IMR-90 (cell line): ENCODE data around the gene FUT7. TPM values are rescaled to one million over a fixed set of nuclear protein-coding genes. Genes with fewer than 3 reads are reported as not detected.

Source experiments
- ATAC-seq: fragments of 200-7000 bp; cut with Tn5 transposase; 2 replicates; pipeline ENCODE4 v1.9.1; 2020; ENCODE audit warnings: low read depth, mild to moderate bottlenecking, moderate library complexity
- BruUV-seq: library from RNA; stranded (reverse); fragments of 400-500 nt; replicated peaks from 2 replicates; lab custom pipeline; 2021; lab: Mats Ljungman, UMichigan
- CTCF ChIA-PET: fragments of 300-600 bp; formaldehyde crosslinking; extraction: SDS; loops from one replicate; lab custom pipeline; 2021; ENCODE audit warnings: antibody characterized with exemption; lab: Yijun Ruan, JAX
- POLR2A ChIA-PET: fragments of 300-600 bp; sonication (Branson Sonifier 250); formaldehyde crosslinking; loops from one replicate; lab custom pipeline; 2022; ENCODE audit warnings: antibody characterized with exemption; ENCODE audit not compliant: unreplicated experiment; lab: Charles Lee
- DNase-seq: peaks from one replicate; pipeline ENCODE4 v3.0.0; 2013
- H2AFZ ChIP-seq: replicated peaks from 2 replicates; pipeline ENCODE3; 2013; ENCODE audit warnings: low read length, mild to moderate bottlenecking; ENCODE audit not compliant: poor library complexity
- H2AK5ac ChIP-seq: 2 replicates; pipeline ENCODE4 v1.6.1; 2013; ENCODE audit warnings: low read depth, low read length, inconsistent platforms
- H2AK9ac ChIP-seq: replicated peaks from 2 replicates; pipeline ENCODE3; 2013; ENCODE audit warnings: mild to moderate bottlenecking, low read depth, low read length, moderate library complexity; ENCODE audit not compliant: poor library complexity
- H2BK120ac ChIP-seq: 2 replicates; pipeline ENCODE4 v1.6.1; 2013; ENCODE audit warnings: low read depth, low read length, inconsistent platforms
- H2BK15ac ChIP-seq: 3 replicates; pipeline ENCODE4 v1.6.1; 2013; ENCODE audit warnings: low read depth, low read length, inconsistent platforms
- H2BK20ac ChIP-seq: 2 replicates; pipeline ENCODE4 v1.6.1; 2013; ENCODE audit warnings: low read depth, mild to moderate bottlenecking, inconsistent platforms, low read length, moderate library complexity
- H2BK5ac ChIP-seq: 2 replicates; pipeline ENCODE4 v1.6.1; 2013; ENCODE audit warnings: mild to moderate bottlenecking, low read depth, low read length, inconsistent platforms; ENCODE audit not compliant: poor library complexity, severe bottlenecking
- H3K14ac ChIP-seq: replicated peaks from 2 replicates; pipeline ENCODE4 v1.6.1; 2013; ENCODE audit warnings: low read depth, low read length, inconsistent platforms
- H3K18ac ChIP-seq: 2 replicates; pipeline ENCODE4 v1.6.1; 2013; ENCODE audit warnings: low read depth, low read length, control low read depth
- H3K23ac ChIP-seq: 2 replicates; pipeline ENCODE4 v1.6.1; 2013; ENCODE audit warnings: low read depth, low read length, inconsistent platforms
- H3K27ac ChIP-seq: 2 replicates; pipeline ENCODE4 v1.5.1; 2013; ENCODE audit warnings: mild to moderate bottlenecking, control low read depth, low read length; ENCODE audit not compliant: insufficient read depth
- H3K27me3 ChIP-seq: 2 replicates; pipeline ENCODE4 v1.6.1; 2013; ENCODE audit warnings: low read length; ENCODE audit not compliant: control insufficient read depth, insufficient read depth
- H3K36me3 ChIP-seq: 2 replicates; pipeline ENCODE4 v1.6.1; 2013; ENCODE audit warnings: low read length, mixed read lengths; ENCODE audit not compliant: control insufficient read depth, insufficient read depth
- H3K4ac ChIP-seq: 2 replicates; pipeline ENCODE4 v1.6.1; 2013; ENCODE audit warnings: low read depth, low read length, inconsistent platforms
- H3K4me1 ChIP-seq: 2 replicates; pipeline ENCODE4 v1.6.1; 2013; ENCODE audit warnings: low read length, mixed read lengths; ENCODE audit not compliant: control insufficient read depth, insufficient read depth
- H3K4me2 ChIP-seq: 2 replicates; pipeline ENCODE4 v1.6.1; 2013; ENCODE audit warnings: low read depth, mild to moderate bottlenecking, control low read depth, low read length, moderate library complexity
- H3K4me3 ChIP-seq: 2 replicates; pipeline ENCODE4 v1.5.1; 2013; ENCODE audit warnings: low read depth, mild to moderate bottlenecking, control low read depth, low read length, moderate library complexity; ENCODE audit not compliant: insufficient read depth
- H3K56ac ChIP-seq: 2 replicates; pipeline ENCODE4 v1.6.1; 2013; ENCODE audit warnings: low read length, inconsistent platforms; ENCODE audit not compliant: insufficient read depth; ENCODE audit errors: extremely low read depth
- H3K79me1 ChIP-seq, 2 experiments: 2 replicates each; pipeline ENCODE4 v1.6.1; 2013; ENCODE audit warnings: low read length in 2 of 2, inconsistent platforms in 1 of 2, low read depth in 1 of 2
- H3K9ac ChIP-seq: 2 replicates; pipeline ENCODE4 v1.6.1; 2013; ENCODE audit warnings: low read depth, low read length, control low read depth
- H3K9me1 ChIP-seq: 2 replicates; pipeline ENCODE4 v1.6.1; 2013; ENCODE audit warnings: low read length, inconsistent platforms; ENCODE audit not compliant: insufficient read depth
- H3K9me3 ChIP-seq: 2 replicates; pipeline ENCODE4 v1.6.1; 2013; ENCODE audit warnings: low read length; ENCODE audit not compliant: control insufficient read depth, insufficient read depth
- H4K20me1 ChIP-seq: 2 replicates; pipeline ENCODE4 v1.6.1; 2013; ENCODE audit warnings: low read length, inconsistent platforms; ENCODE audit not compliant: insufficient read depth
- H4K5ac ChIP-seq: 2 replicates; pipeline ENCODE4 v1.6.1; 2013; ENCODE audit warnings: mild to moderate bottlenecking, low read depth, low read length, control low read depth
- H4K8ac ChIP-seq, 2 experiments: 2 replicates each; pipeline ENCODE4 v1.6.1; 2013; ENCODE audit warnings: low read depth in 2 of 2, low read length in 2 of 2, control low read depth in 1 of 2, inconsistent platforms in 1 of 2
- H4K91ac ChIP-seq: 2 replicates; pipeline ENCODE4 v1.6.1; 2013; ENCODE audit warnings: low read depth, low read length, inconsistent platforms; ENCODE audit not compliant: insufficient read depth
- CEBPB ChIP-seq: IDR thresholded peaks from 2 replicates; pipeline ENCODE4 v1.6.1; 2012; ENCODE audit warnings: low read depth, low read length, improper control_type of control experiment
- CHD1 ChIP-seq: IDR thresholded peaks from 2 replicates; pipeline ENCODE4 v1.6.1; 2012; ENCODE audit warnings: low read depth, low read length, improper control_type of control experiment
- CTCF ChIP-seq: conservative IDR thresholded peaks from 2 replicates; pipeline ENCODE4 v1.5.1; 2012; ENCODE audit warnings: mild to moderate bottlenecking, low read depth, low read length, improper control_type of control experiment
- ELK1 ChIP-seq: fragments of 150-350 bp; IDR thresholded peaks from 2 replicates; pipeline ENCODE4 v1.6.1; 2016; ENCODE audit warnings: low read depth, mild to moderate bottlenecking, low read length, moderate library complexity, borderline replicate concordance
- FOS ChIP-seq: fragments of 150-350 bp; IDR thresholded peaks from 2 replicates; pipeline ENCODE4 v1.6.1; 2016; ENCODE audit warnings: low read depth, low read length
- MAFK ChIP-seq: IDR thresholded peaks from 2 replicates; pipeline ENCODE4 v1.6.1; 2012; ENCODE audit warnings: low read depth, low read length, improper control_type of control experiment
- MAZ ChIP-seq: IDR thresholded peaks from 2 replicates; pipeline ENCODE4 v1.6.1; 2012; ENCODE audit warnings: low read depth, mild to moderate bottlenecking, low read length, improper control_type of control experiment, moderate library complexity, borderline replicate concordance
- MXI1 ChIP-seq: IDR thresholded peaks from 2 replicates; pipeline ENCODE4 v1.6.1; 2012; ENCODE audit warnings: low read depth, mild to moderate bottlenecking, low read length, moderate library complexity, borderline replicate concordance
- NFE2L2 ChIP-seq: fragments of 150-350 bp; IDR thresholded peaks from 2 replicates; pipeline ENCODE4 v1.6.1; 2016; ENCODE audit warnings: low read depth, mild to moderate bottlenecking, low read length
- POLR2A ChIP-seq: IDR thresholded peaks from 2 replicates; pipeline ENCODE4 v1.6.1; 2012; ENCODE audit warnings: mild to moderate bottlenecking, low read depth, low read length
- RAD21 ChIP-seq: IDR thresholded peaks from 2 replicates; pipeline ENCODE4 v1.6.1; 2012; ENCODE audit warnings: low read length, improper control_type of control experiment
- RCOR1 ChIP-seq: IDR thresholded peaks from 2 replicates; pipeline ENCODE4 v1.6.1; 2012; ENCODE audit warnings: mild to moderate bottlenecking, low read length, improper control_type of control experiment; ENCODE audit not compliant: insufficient replicate concordance
- RFX5 ChIP-seq: IDR thresholded peaks from 2 replicates; pipeline ENCODE4 v1.8.0; 2012; ENCODE audit warnings: low read depth, mild to moderate bottlenecking, low read length, moderate library complexity
- SMC3 ChIP-seq: fragments of 150-350 bp; IDR thresholded peaks from 2 replicates; pipeline ENCODE4 v1.6.1; 2016; ENCODE audit warnings: low read depth, mild to moderate bottlenecking, antibody characterized with exemption, low read length, moderate library complexity
- USF2 ChIP-seq: fragments of 150-350 bp; IDR thresholded peaks from 2 replicates; pipeline ENCODE4 v1.6.1; 2017; ENCODE audit warnings: mild to moderate bottlenecking, antibody characterized with exemption, low read length, low read depth
- WGBS, 2 experiments: methylation state at CpG; one replicate each; pipeline versions ENCODE4 v1.1.5 to v1.1.7; 2013; ENCODE audit warnings: missing lambda C conversion rate in 2 of 2; ENCODE audit not compliant: insufficient read length in 1 of 2; ENCODE audit errors: extremely low coverage in 2 of 2; 5-methylcytosine and 5-hydroxymethylcytosine counted together
- dilution Hi-C: fragments of 300-500 bp; cut with HindIII; formaldehyde crosslinking; loops from one replicate; pipeline ENCODE4 v1.14.3; 2018; ENCODE audit warnings: low sequenced_read_pairs; ENCODE audit not compliant: unreplicated experiment
- in situ Hi-C: fragments of 300-500 bp; cut with MboI; formaldehyde crosslinking; loops from 3 replicates; pipeline ENCODE4 v1.14.3; 2019; ENCODE audit warnings: low sequenced_read_pairs, inconsistent platforms, mixed read lengths
- intact Hi-C: fragments of 100-400 bp; cut with micrococcal nuclease; formaldehyde crosslinking; loops from 2 replicates; pipeline ENCODE4 v1.10.0; 2022
- polyA plus RNA-seq, 3 experiments: library from polyadenylated mRNA; depleted of rRNA; stranded (reverse); fragments of >200 nt; gene quantifications; 2 replicates each; pipeline ENCODE4 v1.2.3, GENCODE V29; 2012; ENCODE audit warnings: low replicate concordance in 1 of 3
- total RNA-seq: library from RNA; depleted of rRNA; stranded (reverse); fragments of >200 nt; gene quantifications from 2 replicates; pipeline ENCODE4 v1.2.3, GENCODE V29; 2012

Gene FUT7
- total and polyA plus RNA-seq, 2 of the 4 experiments (the other 2 are of a cell fraction): not detected

GRCh38 chr9:136980669-136981478, 51.0 kb downstream of the FUT7 start:
- DNase-seq (no peak), ATAC-seq (no peak)
- H3K27me3 ChIP-seq: peaks cover 32% of the 10 kb centered on the region
- ChIA-PET POLR2A (no interaction called here), CTCF (interaction anchor here (1.2 kb wide), 1 partner anchor 33 kb away, joined by 4 read pairs; no protein-coding TSS in a partner anchor)
- no TSS peak for BruUV-seq
- no peak overlapping the region for H3K9ac ChIP-seq
- no peak overlapping the region for H4K8ac ChIP-seq
- H3K18ac ChIP-seq: no peak overlapping the region
- no peak overlapping the region for H3K4me2 ChIP-seq
- H4K91ac ChIP-seq: no peak overlapping the region
- no peak overlapping the region for H2AK5ac ChIP-seq
- WGBS, 2 experiments: 95% methylated on average over 4 of the region's 16 CpGs; no CpG with 5 or more reads in 1 of the 2 experiments
- no peak overlapping the region for H2AFZ ChIP-seq
- peaks cover 7% of the 10 kb centered on the region; the same call in 1 of the 2 replicates for H3K4me1 ChIP-seq
- no peak overlapping the region for H2BK20ac ChIP-seq
- no peak overlapping the region for H3K14ac ChIP-seq
- no peaks in the 10 kb centered on the region for H3K79me1 ChIP-seq
- no peak overlapping the region for H3K23ac ChIP-seq
- in situ Hi-C loops: no loop called here
- no peaks in the 10 kb centered on the region for H3K9me1 ChIP-seq
- H2AK9ac ChIP-seq: no peak overlapping the region
- no peak overlapping the region for H2BK5ac ChIP-seq
- no peaks in the 10 kb centered on the region for H3K9me3 ChIP-seq
- H3K4ac ChIP-seq: no peak overlapping the region
- dilution Hi-C loops: no loop called here
- H4K5ac ChIP-seq: no peak overlapping the region
- no peak overlapping the region for H2BK15ac ChIP-seq
- no peaks in the 10 kb centered on the region for H3K36me3 ChIP-seq
- no peak overlapping the region for H3K56ac ChIP-seq
- intact Hi-C loops: no loop called here
- H3K4me3 ChIP-seq: no peak overlapping the region
- no peak overlapping the region for H3K27ac ChIP-seq
- no peaks in the 10 kb centered on the region for H4K20me1 ChIP-seq
- H2BK120ac ChIP-seq: no peak overlapping the region
- no peak for TF ChIP-seq POLR2A
- TF ChIP-seq USF2: no peak
- no peak for TF ChIP-seq NFE2L2
- TF ChIP-seq CTCF: no peak
- no peak for TF ChIP-seq CEBPB
- TF ChIP-seq RFX5: no peak
- TF ChIP-seq RCOR1: no peak
- no peak for TF ChIP-seq CHD1
- TF ChIP-seq SMC3: no peak
- no peak for TF ChIP-seq FOS
- TF ChIP-seq MXI1: no peak
- no peak for TF ChIP-seq MAFK
- no peak for TF ChIP-seq ELK1
- no peak for TF ChIP-seq MAZ
- no peak for TF ChIP-seq RAD21
